ENCODE data around the gene RELA. TPM values are rescaled to one million over a fixed set of nuclear protein-coding genes. Genes with fewer than 3 reads are reported as not detected.

The RELA gene
- total and polyA plus RNA-seq, 2 of the 13 experiments (the other 11 are each of a cell fraction or from before 2014, with no cell fraction given): 21.4 to 40.5 TPM

DNA sequence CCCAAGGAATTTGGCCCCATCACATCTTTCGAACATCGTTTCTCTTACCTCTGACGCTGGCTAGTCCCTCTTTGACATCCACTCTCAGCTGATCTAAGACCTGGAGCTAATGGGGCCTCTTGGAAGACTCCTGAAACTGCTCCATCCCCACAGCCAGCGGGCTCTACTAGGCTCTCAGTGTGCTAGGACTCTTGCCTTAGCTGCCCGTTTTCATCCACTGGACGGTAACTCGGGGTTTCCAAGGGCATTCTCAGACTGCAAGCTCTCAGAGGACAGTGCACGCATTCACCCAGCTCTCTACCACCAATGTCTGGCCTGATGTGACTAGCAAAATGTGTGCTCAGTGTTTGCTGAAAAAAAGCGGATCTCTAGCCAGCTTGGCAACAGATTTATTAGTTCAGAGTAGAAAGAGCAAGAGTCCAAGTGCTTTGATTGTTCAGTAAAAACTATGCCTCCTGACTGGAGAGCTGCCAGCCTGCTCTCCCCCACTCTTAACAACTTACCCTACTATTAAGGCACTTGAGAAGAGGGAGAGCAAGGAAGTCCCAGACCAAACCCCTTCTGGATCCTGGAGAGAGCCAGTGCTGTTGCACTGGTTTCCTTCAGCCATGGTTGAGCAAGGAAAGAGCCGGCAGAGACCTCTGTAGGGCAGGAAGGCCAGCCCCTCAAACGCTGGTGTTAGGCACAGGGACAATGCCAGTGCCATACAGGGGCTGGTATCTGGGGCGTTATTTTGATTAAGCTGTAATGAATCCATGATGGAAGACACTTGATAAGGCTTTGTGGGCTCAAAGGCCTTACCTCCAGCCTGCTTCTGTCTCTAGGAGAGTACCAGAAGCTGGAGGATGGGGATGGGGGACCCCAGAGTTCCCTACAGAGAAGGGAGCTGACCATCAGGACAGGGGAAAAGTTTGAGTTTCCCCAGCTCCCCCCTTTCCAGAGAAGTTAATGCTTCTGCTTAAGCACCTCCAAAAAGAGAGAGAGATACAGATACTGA, 9.2 kb downstream of the RELA start (continued):
- TF ChIP-seq, protein P1, sequence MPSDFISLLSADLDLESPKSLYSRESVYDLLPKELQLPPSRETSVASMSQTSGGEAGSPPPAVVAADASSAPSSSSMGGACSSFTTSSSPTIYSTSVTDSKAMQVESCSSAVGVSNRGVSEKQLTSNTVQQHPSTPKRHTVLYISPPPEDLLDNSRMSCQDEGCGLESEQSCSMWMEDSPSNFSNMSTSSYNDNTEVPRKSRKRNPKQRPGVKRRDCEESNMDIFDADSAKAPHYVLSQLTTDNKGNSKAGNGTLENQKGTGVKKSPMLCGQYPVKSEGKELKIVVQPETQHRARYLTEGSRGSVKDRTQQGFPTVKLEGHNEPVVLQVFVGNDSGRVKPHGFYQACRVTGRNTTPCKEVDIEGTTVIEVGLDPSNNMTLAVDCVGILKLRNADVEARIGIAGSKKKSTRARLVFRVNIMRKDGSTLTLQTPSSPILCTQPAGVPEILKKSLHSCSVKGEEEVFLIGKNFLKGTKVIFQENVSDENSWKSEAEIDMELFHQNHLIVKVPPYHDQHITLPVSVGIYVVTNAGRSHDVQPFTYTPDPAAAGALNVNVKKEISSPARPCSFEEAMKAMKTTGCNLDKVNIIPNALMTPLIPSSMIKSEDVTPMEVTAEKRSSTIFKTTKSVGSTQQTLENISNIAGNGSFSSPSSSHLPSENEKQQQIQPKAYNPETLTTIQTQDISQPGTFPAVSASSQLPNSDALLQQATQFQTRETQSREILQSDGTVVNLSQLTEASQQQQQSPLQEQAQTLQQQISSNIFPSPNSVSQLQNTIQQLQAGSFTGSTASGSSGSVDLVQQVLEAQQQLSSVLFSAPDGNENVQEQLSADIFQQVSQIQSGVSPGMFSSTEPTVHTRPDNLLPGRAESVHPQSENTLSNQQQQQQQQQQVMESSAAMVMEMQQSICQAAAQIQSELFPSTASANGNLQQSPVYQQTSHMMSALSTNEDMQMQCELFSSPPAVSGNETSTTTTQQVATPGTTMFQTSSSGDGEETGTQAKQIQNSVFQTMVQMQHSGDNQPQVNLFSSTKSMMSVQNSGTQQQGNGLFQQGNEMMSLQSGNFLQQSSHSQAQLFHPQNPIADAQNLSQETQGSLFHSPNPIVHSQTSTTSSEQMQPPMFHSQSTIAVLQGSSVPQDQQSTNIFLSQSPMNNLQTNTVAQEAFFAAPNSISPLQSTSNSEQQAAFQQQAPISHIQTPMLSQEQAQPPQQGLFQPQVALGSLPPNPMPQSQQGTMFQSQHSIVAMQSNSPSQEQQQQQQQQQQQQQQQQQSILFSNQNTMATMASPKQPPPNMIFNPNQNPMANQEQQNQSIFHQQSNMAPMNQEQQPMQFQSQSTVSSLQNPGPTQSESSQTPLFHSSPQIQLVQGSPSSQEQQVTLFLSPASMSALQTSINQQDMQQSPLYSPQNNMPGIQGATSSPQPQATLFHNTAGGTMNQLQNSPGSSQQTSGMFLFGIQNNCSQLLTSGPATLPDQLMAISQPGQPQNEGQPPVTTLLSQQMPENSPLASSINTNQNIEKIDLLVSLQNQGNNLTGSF (CRISPR knock-in tag; IDR thresholded peaks at IDR 0.05): no peak
- no peak for TF ChIP-seq MBD4 (IDR thresholded peaks at IDR 0.05; ENCODE audit: borderline replicate concordance, low read length)
- TF ChIP-seq NONO (IDR thresholded peaks at IDR 0.05): no peak
- no peak for TF ChIP-seq NONO (CRISPR knock-in tag; conservative IDR thresholded peaks at IDR 0.05)
- TF ChIP-seq SIN3B (IDR thresholded peaks at IDR 0.05; ENCODE audit: low read length): no peak
- peak; percentile 86 for TF ChIP-seq PHF21A (CRISPR knock-in tag; IDR thresholded peaks at IDR 0.05)
- no peak; the same call in 1 of the 2 replicates for TF ChIP-seq ZBTB7B (CRISPR knock-in tag; IDR thresholded peaks at IDR 0.05)
- TF ChIP-seq ZNF788 (CRISPR knock-in tag; IDR thresholded peaks at IDR 0.05; ENCODE audit: borderline replicate concordance): no peak
- no peak for TF ChIP-seq SPEN (CRISPR knock-in tag; IDR thresholded peaks at IDR 0.05; ENCODE audit: low read depth)
- TF ChIP-seq ZNF24 (IDR thresholded peaks at IDR 0.05): no peak
- no peak for TF ChIP-seq ADNP (CRISPR knock-in tag; IDR thresholded peaks at IDR 0.05)
- no peak for TF ChIP-seq ZKSCAN5 (CRISPR knock-in tag; IDR thresholded peaks at IDR 0.05)
- no peak for TF ChIP-seq CBX1 (IDR thresholded peaks at IDR 0.05; ENCODE audit: low read depth)
- TF ChIP-seq, protein P2, sequence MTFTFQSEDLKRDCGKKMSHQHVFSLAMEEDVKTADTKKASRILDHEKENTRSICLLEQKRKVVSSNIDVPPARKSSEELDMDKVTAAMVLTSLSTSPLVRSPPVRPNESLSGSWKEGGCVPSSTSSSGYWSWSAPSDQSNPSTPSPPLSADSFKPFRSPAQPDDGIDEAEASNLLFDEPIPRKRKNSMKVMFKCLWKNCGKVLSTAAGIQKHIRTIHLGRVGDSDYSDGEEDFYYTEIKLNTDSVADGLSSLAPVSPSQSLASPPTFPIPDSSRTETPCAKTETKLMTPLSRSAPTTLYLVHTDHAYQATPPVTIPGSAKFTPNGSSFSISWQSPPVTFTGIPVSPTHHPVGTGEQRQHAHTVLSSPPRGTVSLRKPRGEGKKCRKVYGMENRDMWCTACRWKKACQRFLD (CRISPR knock-in tag; IDR thresholded peaks at IDR 0.05; ENCODE audit: borderline replicate concordance): no peak
- TF ChIP-seq ZNF614 (CRISPR knock-in tag; IDR thresholded peaks at IDR 0.05; ENCODE audit: borderline replicate concordance): peak; percentile 14; the same call in 1 of the 2 replicates
- no peak for TF ChIP-seq ZNF251 (CRISPR knock-in tag; IDR thresholded peaks at IDR 0.05)
- no peak for TF ChIP-seq TEAD3 (CRISPR knock-in tag; optimal IDR thresholded peaks at IDR 0.05; ENCODE audit: borderline replicate concordance)
- no peak for TF ChIP-seq RBM39 (IDR thresholded peaks at IDR 0.05; ENCODE audit: low read depth, low read length, poor library complexity, severe bottlenecking)
- TF ChIP-seq, protein P3, sequence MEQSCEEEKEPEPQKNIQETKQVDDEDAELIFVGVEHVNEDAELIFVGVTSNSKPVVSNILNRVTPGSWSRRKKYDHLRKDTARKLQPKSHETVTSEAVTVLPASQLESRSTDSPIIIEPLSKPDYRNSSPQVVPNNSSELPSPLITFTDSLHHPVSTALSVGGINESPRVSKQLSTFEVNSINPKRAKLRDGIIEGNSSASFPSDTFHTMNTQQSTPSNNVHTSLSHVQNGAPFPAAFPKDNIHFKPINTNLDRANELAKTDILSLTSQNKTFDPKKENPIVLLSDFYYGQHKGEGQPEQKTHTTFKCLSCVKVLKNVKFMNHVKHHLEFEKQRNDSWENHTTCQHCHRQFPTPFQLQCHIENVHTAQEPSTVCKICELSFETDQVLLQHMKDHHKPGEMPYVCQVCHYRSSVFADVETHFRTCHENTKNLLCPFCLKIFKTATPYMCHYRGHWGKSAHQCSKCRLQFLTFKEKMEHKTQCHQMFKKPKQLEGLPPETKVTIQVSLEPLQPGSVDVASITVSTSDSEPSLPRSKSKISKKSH (CRISPR knock-in tag; IDR thresholded peaks at IDR 0.05; ENCODE audit: borderline replicate concordance): no peak
- TF ChIP-seq KDM5A (IDR thresholded peaks at IDR 0.05; ENCODE audit: borderline replicate concordance, low read length): peak; percentile 39; the same call in 1 of the 2 replicates
- TF ChIP-seq PHB2 (IDR thresholded peaks at IDR 0.05; ENCODE audit: partially characterized antibody): no peak
- peak; percentile 26; the same call in 1 of the 2 replicates for TF ChIP-seq ZSCAN29 (CRISPR knock-in tag; conservative IDR thresholded peaks at IDR 0.05)

Data from HepG2 (cell line).